Muscle of leg (tissue), 11 donors: ENCODE results near the gene CLPSL1. TPM values are rescaled to one million over a fixed set of nuclear protein-coding genes. Genes with fewer than 3 reads are reported as not detected.

Source experiments
- DNase-seq: peaks from one replicate; pipeline ENCODE4 v3.0.0; 2013
- H3K27ac ChIP-seq: one replicate; pipeline ENCODE4 v1.5.1; 2013; ENCODE audit warnings: mild to moderate bottlenecking, low read length, control low read depth
- H3K27me3 ChIP-seq: one replicate; pipeline ENCODE4 v1.6.1; 2013; ENCODE audit warnings: low read length; ENCODE audit not compliant: control insufficient read depth, insufficient read depth
- H3K36me3 ChIP-seq: one replicate; pipeline ENCODE4 v1.6.1; 2013; ENCODE audit warnings: low read length; ENCODE audit not compliant: control insufficient read depth, insufficient read depth
- H3K4me1 ChIP-seq: one replicate; pipeline ENCODE4 v1.6.1; 2013; ENCODE audit warnings: low read length; ENCODE audit not compliant: control insufficient read depth, insufficient read depth
- H3K4me3 ChIP-seq: one replicate; pipeline ENCODE4 v1.5.1; 2013; ENCODE audit warnings: low read length, control low read depth
- H3K9me3 ChIP-seq: replicated peaks from 2 replicates; pipeline ENCODE4 v1.6.1; 2013; ENCODE audit warnings: low read depth, low read length; ENCODE audit not compliant: control insufficient read depth
- WGBS: methylation state at CpG from one replicate; pipeline ENCODE4 v1.1.5; 2013; ENCODE audit warnings: missing lambda C conversion rate; ENCODE audit not compliant: insufficient coverage; 5-methylcytosine and 5-hydroxymethylcytosine counted together
- polyA plus RNA-seq, 8 donors: library from polyadenylated mRNA; unstranded; fragments of 120-200 nt; gene quantifications; one replicate each; pipeline versions ENCODE4 v1.2.1 to v1.2.3, GENCODE V29; 2013; ENCODE audit warnings: inconsistent platforms in 1 of 8, low replicate concordance in 1 of 8; ENCODE audit not compliant: insufficient read length in 8 of 8, insufficient read depth in 1 of 8
- total RNA-seq: library from RNA; stranded (reverse); fragments of 120-200 nt; gene quantifications from one replicate; pipeline ENCODE4 v1.2.4, GENCODE V29; 2013

CLPSL1 gene
- total and polyA plus RNA-seq, 9 donors, result not detected

GRCh38 chr6:35781290-35781689 lies 471 bp downstream of the CLPSL1 start:
- Histone ChIP-seq H3K9me3 (no peaks in the 10 kb centered on the region), H3K36me3 (no peaks in the 10 kb centered on the region), H3K4me3 (no peak overlapping the region), H3K27ac (no peak overlapping the region), H3K4me1 (no peaks in the 10 kb centered on the region), H3K27me3 (peaks cover 20% of the 10 kb centered on the region)
- WGBS, result no CpG with 5 or more reads among the region's 2 CpGs
- no peak for DNase-seq

- WGBS, result 50% methylated on average over 2 of the region's 3 CpGs
- DNase-seq, result no peak
- H3K27me3 ChIP-seq, result peaks cover 23% of the 10 kb centered on the region
Observed at GRCh38 chr6:35782424-35782823, 1.6 kb downstream of the CLPSL1 start.

DNA sequence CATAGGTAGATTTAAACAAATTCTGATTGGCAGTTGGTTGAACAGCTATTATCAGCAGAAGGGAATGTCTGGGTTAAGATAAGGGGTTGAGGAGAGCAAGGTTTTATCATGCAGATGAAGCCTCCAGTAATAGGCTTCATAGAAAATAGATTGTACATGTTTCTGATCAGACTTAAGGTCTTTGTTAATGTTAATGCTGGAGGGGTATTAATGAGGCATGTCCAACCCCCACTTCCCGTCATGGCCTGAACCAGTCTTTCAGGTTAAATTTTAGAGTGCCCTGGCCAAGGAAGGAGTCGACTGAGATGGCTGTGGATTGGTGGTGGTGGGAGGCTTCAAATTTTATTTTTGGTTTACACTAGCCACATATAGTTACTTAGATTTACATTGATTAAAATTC lies 3.4 kb downstream of the CLPSL1 start:
- Histone ChIP-seq H3K27me3 (peaks cover 28% of the 10 kb centered on the region), H3K27ac (no peak overlapping the region), H3K9me3 (no peaks in the 10 kb centered on the region), H3K36me3 (no peaks in the 10 kb centered on the region), H3K4me3 (no peak overlapping the region), H3K4me1 (no peaks in the 10 kb centered on the region)
- DNase-seq, result no peak
- WGBS, result no CpG with 5 or more reads among the region's 2 CpGs

More at GRCh38 chr6:35782424-35782823, 1.6 kb downstream of the CLPSL1 start:
- Histone ChIP-seq H3K4me1 (no peaks in the 10 kb centered on the region), H3K4me3 (no peak overlapping the region), H3K36me3 (no peaks in the 10 kb centered on the region), H3K9me3 (no peaks in the 10 kb centered on the region), H3K27ac (no peak overlapping the region)

DNA sequence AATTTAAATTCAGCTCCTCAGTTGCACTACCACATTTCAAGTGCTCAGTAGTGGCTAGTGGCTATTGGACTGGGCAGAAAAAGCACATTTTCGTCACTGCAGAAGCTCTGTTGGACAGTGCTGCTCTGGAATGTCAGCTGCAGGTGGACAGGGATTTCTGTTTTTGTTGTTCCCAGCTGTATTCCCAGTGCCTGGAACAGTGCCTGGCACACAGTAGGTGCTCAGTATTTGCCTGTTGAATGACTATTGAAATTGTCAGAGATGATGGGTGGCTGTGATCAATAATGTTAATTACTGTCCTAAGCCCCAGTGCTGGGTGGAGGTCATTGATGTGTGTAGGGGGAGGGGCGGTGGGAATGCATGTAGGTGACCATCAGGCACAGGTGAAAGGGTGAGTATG lies 5.5 kb downstream of the CLPSL1 start:
- Histone ChIP-seq H3K36me3 (no peaks in the 10 kb centered on the region), H3K27me3 (peaks cover 28% of the 10 kb centered on the region), H3K9me3 (no peaks in the 10 kb centered on the region), H3K27ac (no peak overlapping the region), H3K4me3 (no peak overlapping the region), H3K4me1 (no peaks in the 10 kb centered on the region)
- DNase-seq, result no peak
- 37% methylated on average over 2 of the region's 2 CpGs for WGBS

DNA sequence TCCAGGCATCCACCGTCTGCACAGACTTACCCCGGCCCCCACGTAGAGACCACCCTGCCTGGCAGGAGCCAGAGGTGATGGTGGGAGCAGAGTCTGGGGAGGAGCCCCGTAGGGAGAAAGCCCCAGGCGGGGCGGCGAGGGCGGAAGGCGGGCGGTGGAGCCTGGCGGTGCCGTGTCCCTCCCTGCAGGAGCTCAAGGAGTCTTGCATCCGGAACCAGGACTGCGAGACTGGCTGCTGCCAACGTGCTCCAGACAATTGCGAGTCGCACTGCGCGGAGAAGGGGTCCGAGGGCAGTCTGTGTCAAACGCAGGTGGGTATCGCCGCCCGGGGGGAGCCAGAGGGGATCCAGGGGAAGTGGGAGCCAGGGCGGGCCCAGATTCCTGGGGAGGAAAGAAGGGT lies 6.0 kb downstream of the CLPSL1 start:
- Histone ChIP-seq H3K27ac (no peak overlapping the region), H3K4me1 (no peaks in the 10 kb centered on the region), H3K27me3 (peaks cover 28% of the 10 kb centered on the region), H3K9me3 (no peaks in the 10 kb centered on the region), H3K4me3 (no peak overlapping the region), H3K36me3 (no peaks in the 10 kb centered on the region)
- 29% methylated on average over 22 of the region's 25 CpGs for WGBS
- no peak for DNase-seq

DNA sequence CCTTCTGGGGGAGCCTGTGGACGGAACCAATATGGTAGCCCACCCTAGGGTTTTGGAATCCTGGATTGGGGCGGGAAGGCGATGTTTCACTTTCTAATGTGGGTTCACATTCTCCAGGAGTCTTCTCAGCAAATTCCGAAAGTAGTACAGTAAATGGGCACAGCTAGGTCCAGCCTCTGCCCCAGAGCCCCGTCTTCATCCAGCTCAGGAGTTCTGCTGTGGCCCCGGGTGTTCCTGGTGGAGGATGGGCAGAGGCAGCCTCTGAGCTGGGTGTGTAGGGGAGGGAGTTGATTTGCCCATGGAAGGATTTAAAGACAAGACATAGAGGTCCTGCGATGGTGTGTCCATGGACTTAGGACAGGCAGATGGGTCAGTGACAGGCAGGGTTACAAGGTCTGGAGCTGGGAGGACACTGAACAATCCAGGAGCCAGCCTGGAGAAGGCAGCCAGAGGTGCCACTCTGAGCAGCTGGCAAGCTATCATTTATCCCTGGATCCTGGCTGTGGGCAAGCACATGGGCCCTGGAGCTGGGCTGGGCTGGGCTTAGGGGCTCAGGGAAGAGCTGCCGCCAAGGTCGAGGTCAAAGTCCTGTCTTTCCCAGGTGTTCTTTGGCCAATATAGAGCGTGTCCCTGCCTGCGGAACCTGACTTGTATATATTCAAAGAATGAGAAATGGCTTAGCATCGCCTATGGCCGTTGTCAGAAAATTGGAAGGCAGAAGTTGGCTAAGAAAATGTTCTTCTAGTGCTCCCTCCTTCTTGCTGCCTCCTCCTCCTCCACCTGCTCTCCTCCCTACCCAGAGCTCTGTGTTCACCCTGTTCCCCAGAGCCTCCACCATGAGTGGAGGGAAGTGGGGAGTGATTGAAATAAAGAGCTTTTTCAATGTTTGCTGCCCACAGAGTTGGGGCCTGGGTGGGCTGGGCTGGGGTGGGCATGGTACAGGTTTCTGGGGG lies 6.7 kb downstream of the CLPSL1 start:
- Histone ChIP-seq H3K36me3 (no peaks in the 10 kb centered on the region), H3K27ac (no peak overlapping the region), H3K4me3 (no peak overlapping the region), H3K9me3 (no peaks in the 10 kb centered on the region), H3K4me1 (no peaks in the 10 kb centered on the region), H3K27me3 (peaks cover 27% of the 10 kb centered on the region)
- WGBS, result 77% methylated on average over 10 of the region's 13 CpGs
- no peak for DNase-seq

DNA sequence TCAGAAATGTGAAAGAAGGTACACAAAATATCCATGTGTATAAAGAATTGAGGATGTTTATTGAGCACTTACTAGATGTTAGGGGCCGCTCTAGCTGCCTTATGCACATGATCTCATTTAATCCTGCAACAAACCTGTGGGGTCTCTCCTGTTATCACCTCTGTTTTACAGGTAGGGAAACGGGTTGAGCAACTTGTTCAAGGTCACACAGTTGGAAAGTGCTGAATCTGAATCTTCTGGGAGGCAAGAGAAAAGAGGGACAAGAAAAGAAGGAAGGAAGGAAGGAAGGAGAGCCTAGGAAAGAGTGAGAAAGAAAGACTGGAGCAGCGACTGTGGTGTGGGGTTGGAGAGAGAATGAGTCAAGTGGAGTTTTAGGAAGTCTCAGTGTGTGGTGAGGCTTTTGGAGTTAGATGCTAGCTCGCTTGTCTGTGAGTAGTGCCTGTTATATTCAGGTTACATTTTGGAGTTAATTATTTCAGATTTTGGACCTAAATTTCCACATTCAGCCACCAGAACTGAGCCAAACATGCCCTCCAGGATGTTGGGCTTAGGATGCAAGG lies 7.7 kb downstream of the CLPSL1 start:
- no peak for DNase-seq
- peaks cover 27% of the 10 kb centered on the region for H3K27me3 ChIP-seq
- 70% methylated on average over 2 of the region's 4 CpGs for WGBS
- no peaks in the 10 kb centered on the region for H3K36me3 ChIP-seq
- no peaks in the 10 kb centered on the region for H3K4me1 ChIP-seq
- no peak overlapping the region for H3K27ac ChIP-seq
- no peak overlapping the region for H3K4me3 ChIP-seq
- no peaks in the 10 kb centered on the region for H3K9me3 ChIP-seq

GRCh38 chr6:35790683-35791082 lies 9.9 kb downstream of the CLPSL1 start:
- H3K27me3 ChIP-seq, result peaks cover 25% of the 10 kb centered on the region
- 83% methylated on average over 5 of the region's 5 CpGs for WGBS
- no peaks in the 10 kb centered on the region for H3K4me1 ChIP-seq
- no peak overlapping the region for H3K4me3 ChIP-seq
- no peaks in the 10 kb centered on the region for H3K9me3 ChIP-seq
- DNase-seq, result no peak
- H3K27ac ChIP-seq, result no peak overlapping the region
- H3K36me3 ChIP-seq, result no peaks in the 10 kb centered on the region

DNA sequence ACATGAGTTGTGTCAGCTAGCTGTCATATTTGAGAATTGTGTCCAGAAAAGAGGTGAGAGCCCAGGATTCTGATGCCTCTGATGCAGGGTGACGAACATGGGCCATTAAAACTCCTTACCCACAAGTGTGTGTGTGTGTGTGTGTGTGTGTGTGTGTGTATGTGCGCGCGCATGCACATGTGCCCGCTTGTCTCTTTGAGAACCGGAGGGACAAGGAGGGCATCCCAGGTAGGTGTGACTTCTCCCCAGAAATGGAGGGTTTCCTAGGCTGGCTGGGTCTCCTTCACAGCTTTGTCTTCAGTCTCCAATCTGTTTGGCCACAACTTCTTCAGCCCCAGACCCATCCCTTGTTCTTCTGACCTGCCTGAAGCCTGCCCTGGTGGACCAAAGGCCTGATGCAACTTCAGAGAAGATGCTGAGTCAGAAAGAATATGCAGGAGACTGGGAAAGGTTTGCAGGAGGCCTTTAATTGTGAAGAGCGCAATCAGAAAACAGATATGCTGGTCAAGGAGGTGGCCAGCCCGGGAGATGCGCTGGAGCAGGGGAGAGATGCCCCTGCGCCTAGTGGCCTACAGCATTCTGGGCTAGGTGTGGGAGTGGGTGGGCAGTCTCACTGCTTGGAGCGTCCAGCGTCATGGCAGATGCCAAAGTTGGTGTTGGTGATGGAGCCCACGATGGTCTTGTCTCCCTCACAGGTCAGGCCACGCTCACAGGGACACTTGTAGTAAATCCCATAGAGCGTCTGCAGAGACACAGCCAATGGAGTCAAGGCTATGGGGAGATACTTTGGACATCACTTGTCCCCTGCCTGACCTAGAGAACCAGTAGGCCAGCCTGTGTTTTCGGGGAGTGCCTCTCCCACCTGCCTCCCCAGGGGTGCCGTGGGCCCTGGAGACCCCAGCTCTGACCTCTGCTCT lies 14.0 kb downstream of the CLPSL1 start:
- peaks cover 12% of the 10 kb centered on the region for H3K27me3 ChIP-seq
- 88% methylated on average over 10 of the region's 17 CpGs for WGBS

More for the DNA sequence above, 14.0 kb downstream of the CLPSL1 start:
- Histone ChIP-seq H3K4me1 (no peaks in the 10 kb centered on the region), H3K4me3 (no peak overlapping the region), H3K36me3 (no peaks in the 10 kb centered on the region), H3K27ac (no peak overlapping the region), H3K9me3 (no peaks in the 10 kb centered on the region)
- no peak for DNase-seq
